Natural killer cell (primary cell): Measurements from ENCODE around the gene SAXO1. TPM values are rescaled to one million over a fixed set of nuclear protein-coding genes. Genes with fewer than 3 reads are reported as not detected.
"Not testable (repeated sequence)": the region's sequence is repeated elsewhere in the genome, so short reads cannot be mapped to it uniquely, and the experiment has no call there.

Experiments used
- ATAC-seq, 3 donors: fragments of 150-1000 bp in 2 of 3; fragments of 200-7000 bp in 1 of 3; cut with Tn5 transposase; 1 replicate in 1 of 3; 2 replicates in 2 of 3; pipeline ENCODE4 v1.10.0; 2021; ENCODE audit warnings: mild to moderate bottlenecking in 2 of 3, moderate library complexity in 2 of 3
- DNase-seq, 2 donors: peaks; one replicate each; pipeline versions ENCODE4 v3.0.0 to v3.0.0-alpha.2; 2013 to 2021; ENCODE audit warnings: mixed read lengths in 1 of 2
- H3K27ac ChIP-seq: one replicate; pipeline ENCODE4 v1.5.1; 2013; ENCODE audit warnings: mild to moderate bottlenecking, low read length
- H3K27me3 ChIP-seq: one replicate; pipeline ENCODE4 v1.6.1; 2013; ENCODE audit warnings: low read length; ENCODE audit not compliant: control insufficient read depth, insufficient read depth
- H3K36me3 ChIP-seq: one replicate; pipeline ENCODE4 v1.6.1; 2013; ENCODE audit warnings: low read length; ENCODE audit not compliant: control insufficient read depth, insufficient read depth
- H3K4me1 ChIP-seq: one replicate; pipeline ENCODE4 v1.6.1; 2013; ENCODE audit warnings: low read length; ENCODE audit not compliant: control insufficient read depth, insufficient read depth
- H3K4me3 ChIP-seq: one replicate; pipeline ENCODE4 v1.5.1; 2013; ENCODE audit warnings: low read length
- H3K9me3 ChIP-seq: one replicate; pipeline ENCODE4 v1.6.1; 2013; ENCODE audit warnings: low read length; ENCODE audit not compliant: control insufficient read depth, insufficient read depth
- H3K27ac Mint-ChIP-seq, 2 donors: one replicate each; pipeline ENCODE4 v1.8.0; 2022; ENCODE audit warnings: mild to moderate bottlenecking in 2 of 2, mixed read lengths in 2 of 2, moderate library complexity in 1 of 2
- H3K27me3 Mint-ChIP-seq, 2 donors: one replicate each; pipeline ENCODE4 v1.8.0; 2022; ENCODE audit warnings: low read depth in 2 of 2, mixed read lengths in 2 of 2
- H3K36me3 Mint-ChIP-seq: one replicate; pipeline ENCODE4 v1.8.0; 2022; ENCODE audit warnings: mixed read lengths
- H3K4me1 Mint-ChIP-seq, 2 donors: one replicate each; pipeline ENCODE4 v1.8.0; 2022; ENCODE audit warnings: mixed read lengths in 2 of 2
- H3K4me3 Mint-ChIP-seq: one replicate; pipeline ENCODE4 v1.8.0; 2022; ENCODE audit warnings: mild to moderate bottlenecking, moderate library complexity, mixed read lengths
- H3K9me3 Mint-ChIP-seq, 2 donors: one replicate each; pipeline ENCODE4 v1.8.0; 2022; ENCODE audit warnings: mixed read lengths in 2 of 2
- WGBS: methylation state at CpG from one replicate; pipeline ENCODE4 v1.1.7; 2013; ENCODE audit warnings: missing lambda C conversion rate; ENCODE audit not compliant: insufficient coverage; 5-methylcytosine and 5-hydroxymethylcytosine counted together
- intact Hi-C: fragments of 100-400 bp; cut with micrococcal nuclease; formaldehyde crosslinking; loops from one replicate; pipeline ENCODE4 v1.14.2; 2022
- total RNA-seq, 4 donors: library from RNA; stranded (reverse); fragments of 120-200 nt in 1 of 4; gene quantifications; one replicate each; pipeline versions ENCODE4 v1.2.3 to v1.2.4, GENCODE V29; 2013 to 2022
- TF ChIP-seq, protein P1 (sequence below): fragments of 200-600 bp; IDR thresholded peaks from one replicate; pipeline ENCODE4 v1.8.0; 2022; ENCODE audit warnings: antibody characterized with exemption

Gene SAXO1
- total RNA-seq, 3 donors from 2014 or later (not counting 1 experiment from before 2014, with no cell fraction given): 0.21 to 0.28 TPM; not detected in 1

DNA sequence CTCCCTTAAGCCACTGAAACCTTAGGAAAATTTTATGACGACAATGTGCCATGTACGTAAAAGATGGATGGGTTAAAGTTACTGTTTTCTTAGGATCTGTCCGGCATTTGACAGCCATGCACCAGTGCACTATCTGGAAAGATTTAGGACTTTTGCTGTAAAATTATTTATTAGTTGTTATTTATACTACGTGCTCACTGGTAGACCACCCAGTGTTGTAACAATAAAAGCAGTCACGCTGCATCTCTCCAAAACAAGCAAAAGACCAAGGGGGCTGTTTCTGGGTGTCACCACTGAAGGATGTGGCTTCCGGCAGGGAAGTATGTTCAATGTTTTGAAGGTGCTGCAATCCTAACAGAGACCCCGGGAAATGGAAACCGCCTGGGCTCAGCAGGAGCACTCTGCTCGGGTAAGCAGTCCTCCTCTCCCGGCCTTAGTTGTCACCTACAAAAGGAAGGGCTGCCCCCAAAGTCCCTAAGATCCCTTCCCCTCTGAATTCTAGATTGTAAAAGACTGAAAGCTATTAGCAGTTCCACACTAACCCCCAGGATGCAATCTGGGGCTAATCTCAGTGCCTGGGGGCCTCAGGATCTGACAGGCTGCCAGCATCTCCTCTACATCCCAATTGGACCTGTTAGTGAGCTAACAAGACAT, 38.6 kb downstream of the SAXO1 start:
- Histone ChIP-seq H3K36me3 (no peaks in the 10 kb centered on the region), H3K27me3 (no peaks in the 10 kb centered on the region), H3K4me1 (no peaks in the 10 kb centered on the region), H3K9me3 (no peaks in the 10 kb centered on the region), H3K27ac (no peak overlapping the region), H3K4me3 (no peak overlapping the region)
- Mint-ChIP-seq H3K9me3 (no peaks in the 10 kb centered on the region), H3K27ac (no peak overlapping the region), H3K27me3 (peaks cover 0 to 8% of the 10 kb centered on the region in 2 donors), H3K4me1 (no peaks in the 10 kb centered on the region), H3K4me3 (no peak overlapping the region), H3K36me3 (no peaks in the 10 kb centered on the region)
- intact Hi-C loops: no loop called here
- 94% methylated on average over 10 of the region's 10 CpGs for WGBS
- TF ChIP-seq, protein P1, sequence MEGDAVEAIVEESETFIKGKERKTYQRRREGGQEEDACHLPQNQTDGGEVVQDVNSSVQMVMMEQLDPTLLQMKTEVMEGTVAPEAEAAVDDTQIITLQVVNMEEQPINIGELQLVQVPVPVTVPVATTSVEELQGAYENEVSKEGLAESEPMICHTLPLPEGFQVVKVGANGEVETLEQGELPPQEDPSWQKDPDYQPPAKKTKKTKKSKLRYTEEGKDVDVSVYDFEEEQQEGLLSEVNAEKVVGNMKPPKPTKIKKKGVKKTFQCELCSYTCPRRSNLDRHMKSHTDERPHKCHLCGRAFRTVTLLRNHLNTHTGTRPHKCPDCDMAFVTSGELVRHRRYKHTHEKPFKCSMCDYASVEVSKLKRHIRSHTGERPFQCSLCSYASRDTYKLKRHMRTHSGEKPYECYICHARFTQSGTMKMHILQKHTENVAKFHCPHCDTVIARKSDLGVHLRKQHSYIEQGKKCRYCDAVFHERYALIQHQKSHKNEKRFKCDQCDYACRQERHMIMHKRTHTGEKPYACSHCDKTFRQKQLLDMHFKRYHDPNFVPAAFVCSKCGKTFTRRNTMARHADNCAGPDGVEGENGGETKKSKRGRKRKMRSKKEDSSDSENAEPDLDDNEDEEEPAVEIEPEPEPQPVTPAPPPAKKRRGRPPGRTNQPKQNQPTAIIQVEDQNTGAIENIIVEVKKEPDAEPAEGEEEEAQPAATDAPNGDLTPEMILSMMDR: no peak
- DNase-seq (no peak), ATAC-seq (no peak)

DNA sequence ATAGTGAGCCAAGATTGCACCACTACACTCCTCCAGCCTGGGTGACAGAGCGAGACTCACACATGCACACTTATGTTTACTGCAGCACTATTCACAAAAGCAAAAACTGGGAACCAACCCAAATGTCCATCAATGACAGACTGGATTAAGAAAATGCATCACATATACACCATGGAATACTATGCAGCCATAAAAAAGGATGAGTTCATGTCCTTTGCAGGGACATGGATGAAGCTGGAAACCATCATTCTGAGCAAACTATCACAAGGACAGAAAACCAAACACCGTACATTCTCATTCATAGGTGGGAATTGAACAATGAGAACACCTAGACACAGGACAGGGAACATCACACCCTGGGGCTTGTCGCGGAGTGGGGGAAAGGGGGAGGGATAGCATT, 41.8 kb downstream of the SAXO1 start:
- H3K27me3 Mint-ChIP-seq, H3K9me3 Mint-ChIP-seq, H3K4me3 Mint-ChIP-seq, H3K9me3 ChIP-seq, DNase-seq, H3K36me3 Mint-ChIP-seq, H3K27me3 ChIP-seq, ATAC-seq, H3K27ac Mint-ChIP-seq, H3K4me1 ChIP-seq, H3K27ac ChIP-seq, H3K36me3 ChIP-seq, H3K4me1 Mint-ChIP-seq, H3K4me3 ChIP-seq, intact Hi-C loops: not testable (repeated sequence)
- WGBS: 91% methylated on average over 3 of the region's 4 CpGs

DNA sequence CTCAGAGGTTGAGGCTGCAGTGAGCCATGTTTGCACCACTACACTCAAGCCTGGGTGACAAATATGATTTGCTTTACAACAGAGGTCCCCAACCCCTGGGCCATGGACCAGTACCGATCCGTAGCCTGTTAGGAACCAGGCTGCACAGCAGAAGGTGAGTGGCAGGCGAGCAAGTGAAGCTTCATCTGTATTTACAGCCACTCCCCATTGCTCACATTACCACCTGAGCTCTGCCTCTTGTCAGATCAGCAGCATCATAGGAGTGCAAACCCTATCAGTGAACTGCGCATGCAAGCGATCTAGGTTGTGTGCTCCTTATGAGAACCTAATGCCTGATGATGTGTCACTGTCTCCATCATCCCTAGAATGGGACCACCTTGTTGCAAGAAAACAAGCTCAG, 42.5 kb downstream of the SAXO1 start:
- Histone ChIP-seq H3K36me3 (no peaks in the 10 kb centered on the region), H3K27me3 (no peaks in the 10 kb centered on the region), H3K27ac (no peak overlapping the region), H3K9me3 (no peaks in the 10 kb centered on the region), H3K4me1 (no peaks in the 10 kb centered on the region), H3K4me3 (no peak overlapping the region)
- DNase-seq: no peak
- Mint-ChIP-seq H3K27ac (no peak overlapping the region), H3K9me3 (no peaks in the 10 kb centered on the region), H3K4me1 (no peaks in the 10 kb centered on the region), H3K4me3 (no peak overlapping the region), H3K27me3 (peaks cover 0 to 3% of the 10 kb centered on the region in 2 donors), H3K36me3 (no peaks in the 10 kb centered on the region)
- WGBS: 91% methylated on average over 5 of the region's 5 CpGs
- intact Hi-C loops: no loop called here
- TF ChIP-seq, protein P1: no peak
- ATAC-seq: no peak

DNA sequence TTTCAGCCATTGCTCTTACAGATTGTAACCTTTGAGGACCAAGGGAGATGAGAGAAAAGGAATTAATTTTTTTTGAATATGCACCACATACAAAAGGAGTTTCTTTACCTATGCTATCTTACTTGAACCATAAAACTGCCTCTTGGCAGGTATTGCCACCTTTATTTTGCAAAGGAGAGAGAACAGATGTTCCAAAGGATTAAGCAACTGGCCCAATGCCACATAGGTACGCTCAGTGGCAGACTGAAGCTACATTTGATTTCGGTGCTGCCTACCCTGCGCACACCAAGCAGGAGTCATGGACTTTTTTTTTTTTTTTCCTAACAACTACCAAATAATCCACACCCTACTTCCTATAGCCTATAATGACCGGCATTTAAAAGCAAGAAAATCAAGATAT, 43.1 kb downstream of the SAXO1 start:
- Mint-ChIP-seq H3K9me3 (no peaks in the 10 kb centered on the region), H3K27me3 (peaks cover 0 to 3% of the 10 kb centered on the region in 2 donors), H3K27ac (no peak overlapping the region), H3K4me3 (no peak overlapping the region), H3K36me3 (no peaks in the 10 kb centered on the region), H3K4me1 (no peaks in the 10 kb centered on the region)
- WGBS: 91% methylated on average over 4 of the region's 4 CpGs
- Histone ChIP-seq H3K27me3 (no peaks in the 10 kb centered on the region), H3K27ac (no peak overlapping the region), H3K4me1 (no peaks in the 10 kb centered on the region), H3K4me3 (no peak overlapping the region), H3K9me3 (no peaks in the 10 kb centered on the region), H3K36me3 (no peaks in the 10 kb centered on the region)
- TF ChIP-seq, protein P1: no peak
- DNase-seq (no peak), ATAC-seq (no peak)
- intact Hi-C loops: no loop called here
